ENCODE results near the gene TMEM255B. TPM values are rescaled to one million over a fixed set of nuclear protein-coding genes. Genes with fewer than 3 reads are reported as not detected.

The TMEM255B gene
- total RNA-seq, 1 experiment from 2014 or later = 0.86 TPM

GRCh38 chr13:113856716-113857065 is 97.7 kb downstream of the TMEM255B start:
- DNase-seq = no peak
- no peaks in the 10 kb centered on the region for H4K20me1 ChIP-seq (ENCODE audit: insufficient read depth, low read depth, low read length)
- H3K9me3 ChIP-seq (ENCODE audit: low read length) = peaks cover 7% of the 10 kb centered on the region; the same call in 1 of the 2 replicates
- no peaks in the 10 kb centered on the region for H3K36me3 ChIP-seq (ENCODE audit: insufficient read depth, low read length)
- no peaks in the 10 kb centered on the region for H3K79me2 ChIP-seq (ENCODE audit: low read length)
- H3K4me2 ChIP-seq (ENCODE audit: low read depth, low read length, poor library complexity, severe bottlenecking) = no peak overlapping the region
- no peak overlapping the region for H2AFZ ChIP-seq (ENCODE audit: low read length)
- no peaks in the 10 kb centered on the region for H3K9me2 ChIP-seq (replicated peaks; ENCODE audit: insufficient read depth, low read length)
- H3K27me3 ChIP-seq (ENCODE audit: low read length) = no peaks in the 10 kb centered on the region
- no peaks in the 10 kb centered on the region for H3K4me1 ChIP-seq (ENCODE audit: low read length)
- H3K27ac ChIP-seq (ENCODE audit: low read length) = no peak overlapping the region
- no peak overlapping the region for H3K9ac ChIP-seq (ENCODE audit: low read length)
- H3K4me3 ChIP-seq (ENCODE audit: low read length) = no peak overlapping the region

GRCh38 chr13:113857531-113858195 is 98.6 kb downstream of the TMEM255B start:
- H3K4me1 ChIP-seq (ENCODE audit: low read length) = no peaks in the 10 kb centered on the region
- no peak overlapping the region for H2AFZ ChIP-seq (ENCODE audit: low read length)
- no peak overlapping the region for H3K9ac ChIP-seq (ENCODE audit: low read length)
- H4K20me1 ChIP-seq (ENCODE audit: insufficient read depth, low read depth, low read length) = no peaks in the 10 kb centered on the region
- peaks cover 7% of the 10 kb centered on the region; the same call in 1 of the 2 replicates for H3K9me3 ChIP-seq (ENCODE audit: low read length)
- no peaks in the 10 kb centered on the region for H3K27me3 ChIP-seq (ENCODE audit: low read length)
- H3K4me3 ChIP-seq (ENCODE audit: low read length) = no peak overlapping the region
- H3K79me2 ChIP-seq (ENCODE audit: low read length) = no peaks in the 10 kb centered on the region
- H3K4me2 ChIP-seq (ENCODE audit: low read depth, low read length, poor library complexity, severe bottlenecking) = no peak overlapping the region
- no peak overlapping the region for H3K27ac ChIP-seq (ENCODE audit: low read length)
- no peaks in the 10 kb centered on the region for H3K36me3 ChIP-seq (ENCODE audit: insufficient read depth, low read length)
- H3K9me2 ChIP-seq (replicated peaks; ENCODE audit: insufficient read depth, low read length) = no peaks in the 10 kb centered on the region
- DNase-seq = no peak

- Histone ChIP-seq H3K36me3 (ENCODE audit: insufficient read depth, low read length) (no peaks in the 10 kb centered on the region), H2AFZ (ENCODE audit: low read length) (no peak overlapping the region), H3K79me2 (ENCODE audit: low read length) (no peaks in the 10 kb centered on the region), H3K9me3 (ENCODE audit: low read length) (peaks cover 7% of the 10 kb centered on the region; the same call in 1 of the 2 replicates), H3K4me2 (ENCODE audit: low read depth, low read length, poor library complexity, severe bottlenecking) (no peak overlapping the region), H3K27me3 (ENCODE audit: low read length) (no peaks in the 10 kb centered on the region), H4K20me1 (ENCODE audit: insufficient read depth, low read depth, low read length) (no peaks in the 10 kb centered on the region), H3K4me3 (ENCODE audit: low read length) (no peak overlapping the region), H3K4me1 (ENCODE audit: low read length) (no peaks in the 10 kb centered on the region), H3K9ac (ENCODE audit: low read length) (no peak overlapping the region), H3K9me2 (replicated peaks; ENCODE audit: insufficient read depth, low read length) (no peaks in the 10 kb centered on the region), H3K27ac (ENCODE audit: low read length) (no peak overlapping the region)
- DNase-seq = no peak
Measured at GRCh38 chr13:113859311-113860050, 100.5 kb downstream of the TMEM255B start.

- no peaks in the 10 kb centered on the region for H3K79me2 ChIP-seq (ENCODE audit: low read length)
- H3K4me1 ChIP-seq (ENCODE audit: low read length) = no peaks in the 10 kb centered on the region
- H4K20me1 ChIP-seq (ENCODE audit: insufficient read depth, low read depth, low read length) = no peaks in the 10 kb centered on the region
- H3K9me3 ChIP-seq (ENCODE audit: low read length) = peaks cover 7% of the 10 kb centered on the region; the same call in 1 of the 2 replicates
- no peak overlapping the region for H3K4me3 ChIP-seq (ENCODE audit: low read length)
- no peak overlapping the region for H3K4me2 ChIP-seq (ENCODE audit: low read depth, low read length, poor library complexity, severe bottlenecking)
- H3K27me3 ChIP-seq (ENCODE audit: low read length) = no peaks in the 10 kb centered on the region
- DNase-seq = no peak
- H3K9ac ChIP-seq (ENCODE audit: low read length) = no peak overlapping the region
- H2AFZ ChIP-seq (ENCODE audit: low read length) = no peak overlapping the region
- no peak overlapping the region for H3K27ac ChIP-seq (ENCODE audit: low read length)
- no peaks in the 10 kb centered on the region for H3K9me2 ChIP-seq (replicated peaks; ENCODE audit: insufficient read depth, low read length)
- H3K36me3 ChIP-seq (ENCODE audit: insufficient read depth, low read length) = no peaks in the 10 kb centered on the region
Measured at GRCh38 chr13:113860051-113860664, 101.1 kb downstream of the TMEM255B start.

GRCh38 chr13:113860665-113861432 is 101.8 kb downstream of the TMEM255B start:
- H4K20me1 ChIP-seq (ENCODE audit: insufficient read depth, low read depth, low read length) = no peaks in the 10 kb centered on the region
- no peak for DNase-seq
- no peaks in the 10 kb centered on the region for H3K79me2 ChIP-seq (ENCODE audit: low read length)
- no peaks in the 10 kb centered on the region for H3K27me3 ChIP-seq (ENCODE audit: low read length)
- no peaks in the 10 kb centered on the region for H3K36me3 ChIP-seq (ENCODE audit: insufficient read depth, low read length)
- H3K27ac ChIP-seq (ENCODE audit: low read length) = no peak overlapping the region
- no peak overlapping the region for H3K9ac ChIP-seq (ENCODE audit: low read length)
- H3K9me2 ChIP-seq (replicated peaks; ENCODE audit: insufficient read depth, low read length) = no peaks in the 10 kb centered on the region
- no peak overlapping the region for H3K4me2 ChIP-seq (ENCODE audit: low read depth, low read length, poor library complexity, severe bottlenecking)
- peaks cover 7% of the 10 kb centered on the region; the same call in 1 of the 2 replicates for H3K9me3 ChIP-seq (ENCODE audit: low read length)
- H3K4me3 ChIP-seq (ENCODE audit: low read length) = no peak overlapping the region
- no peaks in the 10 kb centered on the region for H3K4me1 ChIP-seq (ENCODE audit: low read length)
- H2AFZ ChIP-seq (ENCODE audit: low read length) = no peak overlapping the region

- no peaks in the 10 kb centered on the region for H4K20me1 ChIP-seq (ENCODE audit: insufficient read depth, low read depth, low read length)
- no peak overlapping the region for H3K4me2 ChIP-seq (ENCODE audit: low read depth, low read length, poor library complexity, severe bottlenecking)
- no peaks in the 10 kb centered on the region for H3K79me2 ChIP-seq (ENCODE audit: low read length)
- H3K4me1 ChIP-seq (ENCODE audit: low read length) = no peaks in the 10 kb centered on the region
- no peak overlapping the region for H2AFZ ChIP-seq (ENCODE audit: low read length)
- DNase-seq = no peak
- H3K36me3 ChIP-seq (ENCODE audit: insufficient read depth, low read length) = no peaks in the 10 kb centered on the region
- H3K9me2 ChIP-seq (replicated peaks; ENCODE audit: insufficient read depth, low read length) = no peaks in the 10 kb centered on the region
- H3K27ac ChIP-seq (ENCODE audit: low read length) = no peak overlapping the region
- no peak overlapping the region for H3K9ac ChIP-seq (ENCODE audit: low read length)
- no peak overlapping the region for H3K4me3 ChIP-seq (ENCODE audit: low read length)
- peaks cover 7% of the 10 kb centered on the region; the same call in 1 of the 2 replicates for H3K9me3 ChIP-seq (ENCODE audit: low read length)
- no peaks in the 10 kb centered on the region for H3K27me3 ChIP-seq (ENCODE audit: low read length)
Measured at GRCh38 chr13:113861433-113862030, 102.5 kb downstream of the TMEM255B start.

- no peak overlapping the region for H3K9ac ChIP-seq (ENCODE audit: low read length)
- no peak for DNase-seq
- H3K4me1 ChIP-seq (ENCODE audit: low read length) = no peaks in the 10 kb centered on the region
- H3K9me2 ChIP-seq (replicated peaks; ENCODE audit: insufficient read depth, low read length) = no peaks in the 10 kb centered on the region
- no peaks in the 10 kb centered on the region for H3K79me2 ChIP-seq (ENCODE audit: low read length)
- no peak overlapping the region for H3K4me3 ChIP-seq (ENCODE audit: low read length)
- H3K4me2 ChIP-seq (ENCODE audit: low read depth, low read length, poor library complexity, severe bottlenecking) = no peak overlapping the region
- H3K27ac ChIP-seq (ENCODE audit: low read length) = no peak overlapping the region
- no peak overlapping the region for H2AFZ ChIP-seq (ENCODE audit: low read length)
- no peaks in the 10 kb centered on the region for H4K20me1 ChIP-seq (ENCODE audit: insufficient read depth, low read depth, low read length)
- H3K36me3 ChIP-seq (ENCODE audit: insufficient read depth, low read length) = no peaks in the 10 kb centered on the region
- peaks cover 7% of the 10 kb centered on the region; the same call in 1 of the 2 replicates for H3K9me3 ChIP-seq (ENCODE audit: low read length)
- no peaks in the 10 kb centered on the region for H3K27me3 ChIP-seq (ENCODE audit: low read length)
Measured at GRCh38 chr13:113862191-113862930, 103.3 kb downstream of the TMEM255B start.

Measured in Karpas-422 (cell line).